Measurements from ENCODE around the gene NET1. TPM values are rescaled to one million over a fixed set of nuclear protein-coding genes. Genes with fewer than 3 reads are reported as not detected.
"Not testable (repeated sequence)": the region's sequence is repeated elsewhere in the genome, so short reads cannot be mapped to it uniquely, and the experiment has no call there.

NET1 gene
- total RNA-seq, 4 donors from 2014 or later: 90.0 to 311 (median 289) TPM

DNA sequence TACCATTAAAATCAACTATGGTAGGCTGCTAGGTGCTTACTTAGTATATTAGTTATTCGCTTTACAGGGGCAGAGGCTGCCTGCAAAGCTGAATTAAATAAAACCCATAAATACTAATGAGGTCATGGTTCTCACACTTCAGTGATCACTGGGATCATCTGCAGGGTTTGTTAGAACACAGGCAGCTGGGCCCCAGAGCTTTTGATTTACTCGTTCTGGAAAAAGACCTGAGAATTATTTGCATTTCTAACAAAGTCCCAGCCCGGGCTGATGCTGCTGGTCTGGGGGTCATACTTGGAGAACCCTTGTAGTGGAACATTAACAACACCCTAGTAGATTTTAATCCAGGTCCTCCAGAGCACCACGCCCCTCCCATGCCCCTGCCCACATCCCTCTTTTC lies 39.0 kb upstream of the NET1 start:
- Histone ChIP-seq H3K27me3 (peaks cover 3% of the 10 kb centered on the region), H3K4me1 (no peaks in the 10 kb centered on the region), H3K27ac (no peak overlapping the region), H3K9me3 (no peaks in the 10 kb centered on the region), H3K36me3 (no peaks in the 10 kb centered on the region), H3K4me3 (no peak overlapping the region)
- no peak for TF ChIP-seq POLR2AphosphoS5 (IDR thresholded peaks at IDR 0.05)
- TF ChIP-seq, protein P1, sequence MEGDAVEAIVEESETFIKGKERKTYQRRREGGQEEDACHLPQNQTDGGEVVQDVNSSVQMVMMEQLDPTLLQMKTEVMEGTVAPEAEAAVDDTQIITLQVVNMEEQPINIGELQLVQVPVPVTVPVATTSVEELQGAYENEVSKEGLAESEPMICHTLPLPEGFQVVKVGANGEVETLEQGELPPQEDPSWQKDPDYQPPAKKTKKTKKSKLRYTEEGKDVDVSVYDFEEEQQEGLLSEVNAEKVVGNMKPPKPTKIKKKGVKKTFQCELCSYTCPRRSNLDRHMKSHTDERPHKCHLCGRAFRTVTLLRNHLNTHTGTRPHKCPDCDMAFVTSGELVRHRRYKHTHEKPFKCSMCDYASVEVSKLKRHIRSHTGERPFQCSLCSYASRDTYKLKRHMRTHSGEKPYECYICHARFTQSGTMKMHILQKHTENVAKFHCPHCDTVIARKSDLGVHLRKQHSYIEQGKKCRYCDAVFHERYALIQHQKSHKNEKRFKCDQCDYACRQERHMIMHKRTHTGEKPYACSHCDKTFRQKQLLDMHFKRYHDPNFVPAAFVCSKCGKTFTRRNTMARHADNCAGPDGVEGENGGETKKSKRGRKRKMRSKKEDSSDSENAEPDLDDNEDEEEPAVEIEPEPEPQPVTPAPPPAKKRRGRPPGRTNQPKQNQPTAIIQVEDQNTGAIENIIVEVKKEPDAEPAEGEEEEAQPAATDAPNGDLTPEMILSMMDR (IDR thresholded peaks at IDR 0.05): no peak
- in situ Hi-C loops (cut with MboI; ENCODE audit: low pct_ligation_motif_present in 1 of 4, low pct_unique_long_range_greater_than_20kb in 1 of 4, low sequenced_read_pairs in 3 of 4) (no loop called here), intact Hi-C loops (cut with DNase I; ENCODE audit: low total_unique reads) (no loop called here)
- WGBS, 2 donors (ENCODE audit: low coverage in 1 of 2): 77% methylated on average over 4 of the region's 4 CpGs; no CpG with 5 or more reads in 1 of the 2 donors
- no peak for DNase-seq

DNA sequence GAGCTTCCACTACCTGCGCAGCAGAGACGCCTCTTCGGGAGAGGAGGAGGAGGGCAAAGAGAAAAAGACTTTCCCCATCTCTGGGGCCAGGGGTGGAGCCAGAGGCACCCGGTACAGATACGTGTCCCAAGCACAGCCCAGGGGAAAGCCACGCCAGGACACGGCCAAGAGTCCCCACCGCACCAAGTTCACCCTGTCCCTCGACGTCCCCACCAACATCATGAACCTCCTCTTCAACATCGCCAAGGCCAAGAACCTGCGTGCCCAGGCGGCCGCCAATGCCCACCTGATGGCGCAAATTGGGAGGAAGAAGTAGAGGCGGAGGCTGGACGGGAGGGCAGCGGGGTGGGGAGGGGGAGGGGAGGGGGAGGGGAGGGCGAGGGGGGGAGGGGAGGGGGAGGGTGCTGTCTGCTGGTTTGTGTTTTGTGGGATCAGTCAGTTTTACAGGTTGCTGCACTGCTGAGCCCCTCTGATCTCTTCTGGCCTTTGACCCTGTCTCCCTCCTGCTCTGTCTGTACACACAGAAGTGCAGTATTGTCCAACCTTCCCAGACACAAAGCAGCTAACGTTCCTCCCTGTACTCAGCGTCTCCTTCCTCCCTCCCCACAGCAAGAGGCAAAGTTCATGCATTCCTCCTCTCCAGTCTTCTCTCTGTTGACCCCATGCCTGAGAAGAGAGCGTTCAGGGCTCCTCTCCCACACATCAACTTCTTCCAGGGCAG lies 38.3 kb upstream of the NET1 start:
- H3K27ac ChIP-seq: no peak overlapping the region
- peaks cover 3% of the 10 kb centered on the region for H3K27me3 ChIP-seq
- WGBS, 2 donors (ENCODE audit: low coverage in 1 of 2): 64 to 82% methylated on average over 3 to 22 of the region's 22 CpGs
- H3K9me3 ChIP-seq: no peaks in the 10 kb centered on the region
- in situ Hi-C loops (cut with MboI; ENCODE audit: low pct_ligation_motif_present in 1 of 4, low pct_unique_long_range_greater_than_20kb in 1 of 4, low sequenced_read_pairs in 3 of 4) (no loop called here), intact Hi-C loops (cut with DNase I; ENCODE audit: low total_unique reads) (no loop called here)
- H3K4me1 ChIP-seq: no peaks in the 10 kb centered on the region
- no peak for DNase-seq
- H3K4me3 ChIP-seq: no peak overlapping the region
- H3K36me3 ChIP-seq: no peaks in the 10 kb centered on the region
- TF ChIP-seq EP300 (IDR thresholded peaks at IDR 0.05; ENCODE audit: low read depth): no peak
- TF ChIP-seq POLR2A (IDR thresholded peaks at IDR 0.05): no peak
- TF ChIP-seq POLR2AphosphoS5 (IDR thresholded peaks at IDR 0.05): no peak
- TF ChIP-seq, protein P1 (IDR thresholded peaks at IDR 0.05): no peak

DNA sequence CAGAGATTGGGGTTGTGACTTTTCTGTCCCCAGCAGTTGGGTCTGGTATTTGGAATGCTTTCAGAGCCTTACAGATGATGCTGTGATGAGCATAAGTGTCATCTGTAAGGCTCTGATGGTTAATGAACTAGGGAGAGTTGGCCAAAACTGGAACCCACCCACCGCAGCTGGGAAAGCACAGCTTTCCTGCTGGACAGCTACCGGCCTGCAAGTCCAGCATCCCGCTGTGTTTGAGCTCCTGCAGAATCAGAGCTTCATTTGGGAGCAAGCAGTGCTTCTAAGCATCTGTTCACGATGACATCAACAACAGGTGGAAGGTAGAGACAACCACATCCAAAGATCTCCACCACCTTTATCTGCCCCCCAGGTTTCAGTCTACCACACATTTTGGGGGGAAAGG lies 35.9 kb upstream of the NET1 start:
- Histone ChIP-seq H3K27me3 (peaks cover 3% of the 10 kb centered on the region), H3K27ac (no peak overlapping the region), H3K4me3 (no peak overlapping the region), H3K4me1 (no peaks in the 10 kb centered on the region), H3K36me3 (no peaks in the 10 kb centered on the region), H3K9me3 (no peaks in the 10 kb centered on the region)
- DNase-seq: no peak
- 65 to 100% methylated on average over 1 to 4 of the region's 4 CpGs for WGBS, 2 donors (ENCODE audit: low coverage in 1 of 2)
- intact Hi-C loops (cut with DNase I; ENCODE audit: low total_unique reads): no loop called here
- TF ChIP-seq EP300 (IDR thresholded peaks at IDR 0.05; ENCODE audit: low read depth) (no peak), POLR2A (IDR thresholded peaks at IDR 0.05) (no peak), POLR2AphosphoS5 (IDR thresholded peaks at IDR 0.05) (no peak)
- TF ChIP-seq, protein P1 (IDR thresholded peaks at IDR 0.05): no peak
- in situ Hi-C loops (cut with MboI; ENCODE audit: low pct_ligation_motif_present in 1 of 4, low pct_unique_long_range_greater_than_20kb in 1 of 4, low sequenced_read_pairs in 3 of 4): loop anchor here in 1 of 4 donors (25.0 kb wide), 1 partner anchor 539 kb away; the partner anchor contains the start of gene AKR1E2

DNA sequence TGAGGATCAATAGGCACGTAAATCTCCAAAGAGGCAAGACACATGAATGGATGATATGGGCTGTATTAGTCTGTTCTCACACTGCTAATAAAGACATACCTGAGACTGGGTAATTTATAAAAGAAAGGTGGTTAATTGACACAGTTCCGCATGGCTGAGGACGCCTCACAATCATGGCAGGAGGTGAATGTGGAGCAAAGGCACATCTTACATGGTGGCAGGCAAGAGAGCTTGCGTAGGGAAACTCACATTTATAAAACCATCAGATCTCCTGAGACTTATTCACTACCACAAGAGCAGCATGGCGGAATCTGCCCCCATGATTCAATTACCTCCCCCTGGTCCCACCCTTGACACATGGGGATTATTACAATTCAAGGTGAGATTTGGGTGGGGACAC lies 33.2 kb upstream of the NET1 start:
- intact Hi-C loops (cut with DNase I; ENCODE audit: low total_unique reads); H3K9me3 ChIP-seq; H3K4me3 ChIP-seq; H3K27me3 ChIP-seq; H3K27ac ChIP-seq; DNase-seq; H3K36me3 ChIP-seq; H3K4me1 ChIP-seq: not testable (repeated sequence)
- WGBS, 2 donors (ENCODE audit: low coverage in 1 of 2): 92 to 93% methylated on average over 4 to 5 of the region's 5 CpGs
- in situ Hi-C loops (cut with MboI; ENCODE audit: low pct_ligation_motif_present in 1 of 4, low pct_unique_long_range_greater_than_20kb in 1 of 4, low sequenced_read_pairs in 3 of 4): loop anchor here in 1 of 4 donors (25.0 kb wide), 1 partner anchor 542 kb away; the partner anchor contains the start of gene AKR1E2

DNA sequence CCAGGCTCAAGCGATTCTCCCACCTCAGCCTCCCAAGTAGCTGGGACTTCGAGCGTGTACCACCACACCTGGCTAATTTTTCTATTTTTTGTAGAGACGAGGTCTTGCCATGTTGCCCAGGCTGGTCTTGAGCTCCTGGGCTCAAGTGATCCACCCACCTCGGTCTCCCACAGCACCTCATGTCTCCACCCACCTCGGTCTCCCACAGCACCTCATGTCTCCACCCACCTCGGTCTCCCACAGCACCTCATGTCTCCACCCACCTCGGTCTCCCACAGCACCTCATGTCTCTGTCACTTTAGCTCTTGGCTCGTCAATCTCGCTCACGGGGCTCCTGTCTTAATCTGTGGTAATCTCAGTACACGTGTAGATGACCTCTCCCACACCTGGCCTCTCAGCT lies 32.0 kb upstream of the NET1 start:
- H3K27me3 ChIP-seq; H3K9me3 ChIP-seq; H3K36me3 ChIP-seq; H3K4me1 ChIP-seq; DNase-seq; intact Hi-C loops (cut with DNase I; ENCODE audit: low total_unique reads); H3K4me3 ChIP-seq; H3K27ac ChIP-seq: not testable (repeated sequence)
- in situ Hi-C loops (cut with MboI; ENCODE audit: low pct_ligation_motif_present in 1 of 4, low pct_unique_long_range_greater_than_20kb in 1 of 4, low sequenced_read_pairs in 3 of 4): loop anchor here (10.0 to 25.0 kb wide), 2 partner anchors 536 to 543 kb away; partner anchors contain the start of gene AKR1E2 (in 1 of the 4)
- 89 to 100% methylated on average over 1 to 12 of the region's 12 CpGs for WGBS, 2 donors (ENCODE audit: low coverage in 1 of 2)

All from transverse colon (tissue), 4 donors.